OCI-LY7 (cell line): ENCODE data around the gene ZNF544. TPM values are rescaled to one million over a fixed set of nuclear protein-coding genes. Genes with fewer than 3 reads are reported as not detected.

ENCODE experiments used
- BruUV-seq: library from RNA; stranded (reverse); fragments of 400-500 nt; replicated peaks from 2 replicates; lab custom pipeline; 2021; lab: Mats Ljungman, UMichigan
- CTCF ChIA-PET: fragments of 300-600 bp; sonication (Branson Sonifier 250); formaldehyde crosslinking; loops from one replicate; lab custom pipeline; 2022; ENCODE audit warnings: antibody characterized with exemption; ENCODE audit not compliant: unreplicated experiment; lab: Charles Lee
- POLR2A ChIA-PET: fragments of 300-600 bp; sonication (Branson Sonifier 250); formaldehyde crosslinking; loops from one replicate; lab custom pipeline; 2022; ENCODE audit warnings: antibody characterized with exemption; lab: Charles Lee
- DNase-seq: peaks from one replicate; pipeline ENCODE4 v3.0.0-alpha.2; 2015; ENCODE audit warnings: low spot score
- H2AFZ ChIP-seq: fragments of 200-600 bp; sonication (generic), shearing (Covaris generic); 2 replicates; pipeline ENCODE4 v1.6.1; 2014; ENCODE audit warnings: mild to moderate bottlenecking, antibody characterized with exemption, low read length, moderate library complexity
- H3K27ac ChIP-seq: fragments of 200-600 bp; sonication (generic); 2 replicates; pipeline ENCODE4 v1.5.1; 2014; ENCODE audit warnings: mixed run types, low read depth, mild to moderate bottlenecking, moderate library complexity, low read length, inconsistent platforms; ENCODE audit not compliant: poor library complexity, severe bottlenecking
- H3K36me3 ChIP-seq: fragments of 200-600 bp; sonication (generic); 2 replicates; pipeline ENCODE4 v1.6.1; 2014; ENCODE audit warnings: mild to moderate bottlenecking, antibody characterized with exemption, low read length, moderate library complexity, mixed read lengths; ENCODE audit not compliant: insufficient read depth
- H3K4me1 ChIP-seq: fragments of 200-600 bp; sonication (generic); 2 replicates; pipeline ENCODE4 v1.5.1; 2014; ENCODE audit warnings: mild to moderate bottlenecking, low read length; ENCODE audit not compliant: insufficient read depth, poor library complexity, severe bottlenecking
- H3K4me2 ChIP-seq: fragments of 200-600 bp; sonication (generic); 2 replicates; pipeline ENCODE4 v1.6.1; 2014; ENCODE audit warnings: mild to moderate bottlenecking, low read length
- H3K4me3 ChIP-seq: fragments of 200-600 bp; sonication (generic); 2 replicates; pipeline ENCODE4 v1.5.1; 2014; ENCODE audit warnings: mild to moderate bottlenecking, low read depth, low read length; ENCODE audit not compliant: poor library complexity, severe bottlenecking
- H3K79me2 ChIP-seq: fragments of 200-600 bp; sonication (generic); 2 replicates; pipeline ENCODE4 v1.6.1; 2016; ENCODE audit warnings: low read depth, mild to moderate bottlenecking, low read length, moderate library complexity, mixed read lengths; ENCODE audit not compliant: insufficient read depth
- H3K9me2 ChIP-seq: fragments of 200-600 bp; sonication (generic); 2 replicates; pipeline ENCODE4 v1.6.1; 2016; ENCODE audit warnings: mild to moderate bottlenecking, low read length, mixed read lengths; ENCODE audit not compliant: insufficient read depth
- H3K9me3 ChIP-seq: fragments of 200-600 bp; sonication (generic); 2 replicates; pipeline ENCODE4 v1.6.1; 2014; ENCODE audit warnings: mild to moderate bottlenecking, mixed run types, low read length, mixed read lengths
- H4K20me1 ChIP-seq: fragments of 200-600 bp; sonication (generic); 2 replicates; pipeline ENCODE4 v1.6.1; 2014; ENCODE audit warnings: mild to moderate bottlenecking, antibody characterized with exemption, low read length, moderate library complexity, mixed read lengths; ENCODE audit not compliant: insufficient read depth
- EZH2phosphoT487 ChIP-seq: fragments of 200-600 bp; sonication (generic); IDR thresholded peaks from 2 replicates; pipeline ENCODE4 v1.6.1; 2018; ENCODE audit warnings: low read depth, borderline replicate concordance, mild to moderate bottlenecking, mixed run types, antibody characterized with exemption, low read length, moderate library complexity, mixed read lengths
- intact Hi-C: fragments of 100-400 bp; cut with micrococcal nuclease; formaldehyde crosslinking; loops from one replicate; pipeline ENCODE4 v1.10.0; 2022; ENCODE audit not compliant: unreplicated experiment
- total RNA-seq, 2 experiments: library from RNA; depleted of rRNA in 1 of 2; stranded (reverse); fragments of >200 nt in 1 of 2; shearing (Covaris generic) in 1 of 2; gene quantifications; 2 replicates each; pipeline ENCODE4 v1.2.3, GENCODE V29; 2014 to 2022
- TF ChIP-seq, protein P1 (sequence below): fragments of 200-600 bp; sonication (generic); conservative IDR thresholded peaks from 2 replicates; pipeline ENCODE4 v1.5.1; 2014; ENCODE audit warnings: mild to moderate bottlenecking, antibody characterized with exemption, low read length, moderate library complexity, mixed read lengths

ZNF544 gene
- total RNA-seq, 2 experiments from 2014 or later: 34.1 to 37.3 TPM

DNA sequence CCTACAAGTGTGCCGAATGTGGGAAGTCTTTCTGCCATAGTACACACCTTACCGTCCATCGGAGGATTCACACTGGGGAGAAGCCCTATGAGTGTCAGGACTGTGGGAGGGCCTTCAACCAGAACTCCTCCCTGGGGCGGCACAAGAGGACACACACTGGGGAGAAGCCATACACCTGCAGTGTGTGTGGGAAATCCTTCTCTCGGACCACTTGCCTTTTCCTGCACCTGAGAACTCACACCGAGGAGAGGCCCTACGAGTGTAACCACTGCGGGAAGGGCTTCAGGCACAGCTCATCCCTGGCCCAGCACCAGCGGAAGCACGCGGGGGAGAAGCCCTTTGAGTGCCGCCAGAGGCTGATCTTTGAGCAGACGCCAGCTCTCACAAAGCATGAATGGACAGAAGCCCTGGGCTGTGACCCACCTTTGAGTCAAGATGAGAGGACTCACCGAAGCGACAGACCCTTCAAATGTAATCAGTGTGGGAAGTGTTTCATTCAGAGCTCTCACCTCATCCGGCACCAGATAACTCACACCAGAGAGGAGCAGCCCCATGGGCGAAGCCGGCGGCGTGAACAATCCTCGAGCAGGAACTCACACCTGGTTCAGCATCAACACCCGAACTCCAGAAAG is 66.1 kb downstream of the ZNF544 start:
- Histone ChIP-seq H3K9me2 (no peaks in the 10 kb centered on the region), H4K20me1 (no peaks in the 10 kb centered on the region), H3K4me2 (no peak overlapping the region), H2AFZ (no peak overlapping the region), H3K4me1 (no peaks in the 10 kb centered on the region), H3K9me3 (peaks cover 11% of the 10 kb centered on the region), H3K27ac (no peak overlapping the region), H3K79me2 (no peaks in the 10 kb centered on the region), H3K36me3 (peaks cover 94% of the 10 kb centered on the region), H3K4me3 (no peak overlapping the region)
- no peak for TF ChIP-seq EZH2phosphoT487
- TF ChIP-seq, protein P1, sequence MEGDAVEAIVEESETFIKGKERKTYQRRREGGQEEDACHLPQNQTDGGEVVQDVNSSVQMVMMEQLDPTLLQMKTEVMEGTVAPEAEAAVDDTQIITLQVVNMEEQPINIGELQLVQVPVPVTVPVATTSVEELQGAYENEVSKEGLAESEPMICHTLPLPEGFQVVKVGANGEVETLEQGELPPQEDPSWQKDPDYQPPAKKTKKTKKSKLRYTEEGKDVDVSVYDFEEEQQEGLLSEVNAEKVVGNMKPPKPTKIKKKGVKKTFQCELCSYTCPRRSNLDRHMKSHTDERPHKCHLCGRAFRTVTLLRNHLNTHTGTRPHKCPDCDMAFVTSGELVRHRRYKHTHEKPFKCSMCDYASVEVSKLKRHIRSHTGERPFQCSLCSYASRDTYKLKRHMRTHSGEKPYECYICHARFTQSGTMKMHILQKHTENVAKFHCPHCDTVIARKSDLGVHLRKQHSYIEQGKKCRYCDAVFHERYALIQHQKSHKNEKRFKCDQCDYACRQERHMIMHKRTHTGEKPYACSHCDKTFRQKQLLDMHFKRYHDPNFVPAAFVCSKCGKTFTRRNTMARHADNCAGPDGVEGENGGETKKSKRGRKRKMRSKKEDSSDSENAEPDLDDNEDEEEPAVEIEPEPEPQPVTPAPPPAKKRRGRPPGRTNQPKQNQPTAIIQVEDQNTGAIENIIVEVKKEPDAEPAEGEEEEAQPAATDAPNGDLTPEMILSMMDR: no peak
- intact Hi-C loops: no loop called here
- BruUV-seq: no TSS peak
- no peak for DNase-seq
- CTCF ChIA-PET: no interaction called here
- POLR2A ChIA-PET: no interaction called here

DNA sequence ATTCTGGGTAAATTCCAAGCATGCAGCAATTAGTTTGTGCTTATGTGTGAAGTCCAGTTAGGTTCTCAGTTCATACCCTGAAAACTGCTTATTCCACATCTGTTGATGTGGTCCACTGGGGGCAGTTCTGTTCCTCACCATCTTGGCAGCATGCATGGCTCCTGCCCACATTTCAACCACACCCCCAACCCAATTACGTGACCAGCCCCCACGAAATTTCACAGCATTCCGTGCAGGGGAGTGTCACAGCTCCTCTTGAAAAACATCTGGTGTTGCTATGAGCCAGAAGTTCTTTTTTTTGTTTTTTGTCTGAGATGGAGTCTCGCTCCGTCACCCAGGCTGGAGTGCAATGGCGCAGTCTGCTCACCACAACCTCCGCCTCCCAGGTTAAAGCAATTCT is 67.4 kb downstream of the ZNF544 start:
- intact Hi-C loops: no loop called here
- BruUV-seq: no TSS peak
- no peak for TF ChIP-seq EZH2phosphoT487
- TF ChIP-seq, protein P1: no peak
- no peaks in the 10 kb centered on the region for H3K4me1 ChIP-seq
- DNase-seq: no peak
- H3K9me3 ChIP-seq: peaks cover 11% of the 10 kb centered on the region
- H2AFZ ChIP-seq: no peak overlapping the region
- H3K79me2 ChIP-seq: no peaks in the 10 kb centered on the region
- H3K36me3 ChIP-seq: peaks cover 97% of the 10 kb centered on the region
- no peaks in the 10 kb centered on the region for H4K20me1 ChIP-seq
- CTCF ChIA-PET: no interaction called here
- H3K4me2 ChIP-seq: no peak overlapping the region
- POLR2A ChIA-PET: no interaction called here
- no peak overlapping the region for H3K27ac ChIP-seq
- H3K9me2 ChIP-seq: no peaks in the 10 kb centered on the region
- H3K4me3 ChIP-seq: no peak overlapping the region

DNA sequence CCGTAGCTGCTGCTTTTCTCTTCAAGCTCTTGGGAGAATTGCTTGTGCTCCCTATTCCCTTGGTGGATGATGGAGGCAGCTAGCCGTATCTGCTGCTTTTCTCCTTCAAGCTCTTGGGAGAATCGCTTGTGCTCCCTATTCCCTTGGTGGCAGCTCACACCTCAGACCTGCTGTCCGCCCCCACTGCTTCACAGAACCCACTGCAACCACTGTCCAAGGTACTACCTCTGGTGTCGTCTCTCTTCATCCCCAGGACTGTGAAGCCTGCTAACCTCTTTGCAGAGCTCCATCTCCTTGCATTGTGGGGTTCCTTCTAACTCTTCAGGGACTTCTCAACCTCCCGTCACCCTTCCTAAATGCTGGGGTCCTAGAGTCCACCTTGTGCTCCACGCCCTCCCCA is 71.9 kb downstream of the ZNF544 start:
- Histone ChIP-seq H3K79me2 (peaks cover 3% of the 10 kb centered on the region; the same call in 1 of the 2 replicates), H3K36me3 (peaks cover 77% of the 10 kb centered on the region), H3K4me1 (peaks cover 7% of the 10 kb centered on the region), H3K9me3 (peaks cover 6% of the 10 kb centered on the region; the same call in 1 of the 2 replicates), H4K20me1 (no peaks in the 10 kb centered on the region), H3K27ac (no peak overlapping the region), H3K4me3 (no peak overlapping the region), H3K9me2 (no peaks in the 10 kb centered on the region), H3K4me2 (no peak overlapping the region), H2AFZ (no peak overlapping the region)
- ChIA-PET POLR2A (no interaction called here), CTCF (no interaction called here)
- intact Hi-C loops: no loop called here
- BruUV-seq: no TSS peak
- no peak for TF ChIP-seq EZH2phosphoT487
- TF ChIP-seq, protein P1: no peak
- no peak for DNase-seq
